Activated T-cell treated with anti-CD3 and anti-CD28 coated beads for 1 hour (primary cell): ENCODE data around the gene BOLA2.
"Not testable (repeated sequence)": the region's sequence is repeated elsewhere in the genome, so short reads cannot be mapped to it uniquely, and the experiment has no call there.

Source experiments
- DNase-seq: peaks from one replicate; pipeline ENCODE4 v3.0.0-alpha.2; 2020; ENCODE audit warnings: low read depth

BOLA2 gene

DNA sequence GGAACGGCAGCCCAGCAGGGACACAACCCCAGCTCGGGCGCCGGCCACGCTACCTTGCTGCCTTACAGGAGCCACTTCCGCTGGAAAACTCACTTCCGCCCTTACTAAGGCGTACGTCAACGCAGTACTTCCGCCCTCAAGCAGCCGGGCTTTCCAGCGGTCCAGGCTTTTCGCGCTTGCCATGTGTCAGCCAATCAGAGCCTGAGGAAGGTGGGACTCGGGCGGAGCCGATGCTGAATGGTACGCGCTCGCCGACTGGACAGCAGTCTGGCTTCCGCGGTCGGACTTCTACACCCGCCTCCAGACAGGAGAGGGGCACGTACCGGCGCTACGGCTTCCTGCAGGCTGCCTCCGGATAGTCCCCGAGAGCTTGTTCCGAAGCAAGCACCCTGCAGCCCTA is at the start of gene BOLA2, which contains the start of gene SLX1B:
TSS of gene BOLA2 (minus strand) at position 83 of the 400 bp plus-strand sequence. CDS start 98 bp downstream, outside the sequence.
TSS of gene SLX1B (plus strand) at position 265 of the 400 bp plus-strand sequence.
- DNase-seq, result not testable (repeated sequence)

DNA sequence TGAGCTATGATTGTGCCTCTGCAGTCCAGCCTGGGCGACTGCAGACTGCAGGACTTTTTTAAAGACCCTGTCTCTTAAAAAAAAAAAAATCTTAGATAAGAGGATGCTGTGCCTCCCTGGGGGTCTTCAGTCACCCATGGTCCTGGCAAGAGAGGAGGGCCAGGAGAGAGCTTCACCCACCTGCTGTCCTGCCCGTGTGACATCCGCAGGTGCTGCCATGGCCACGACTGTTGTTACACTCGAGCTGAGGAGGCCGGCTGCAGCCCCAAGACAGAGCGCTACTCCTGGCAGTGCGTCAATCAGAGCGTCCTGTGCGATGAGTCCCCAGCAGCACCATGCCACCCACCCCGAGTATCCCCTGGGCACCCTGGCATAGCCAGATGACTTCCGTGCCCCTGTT is 28.1 kb upstream of the BOLA2 start:
- not testable (repeated sequence) for DNase-seq

DNA sequence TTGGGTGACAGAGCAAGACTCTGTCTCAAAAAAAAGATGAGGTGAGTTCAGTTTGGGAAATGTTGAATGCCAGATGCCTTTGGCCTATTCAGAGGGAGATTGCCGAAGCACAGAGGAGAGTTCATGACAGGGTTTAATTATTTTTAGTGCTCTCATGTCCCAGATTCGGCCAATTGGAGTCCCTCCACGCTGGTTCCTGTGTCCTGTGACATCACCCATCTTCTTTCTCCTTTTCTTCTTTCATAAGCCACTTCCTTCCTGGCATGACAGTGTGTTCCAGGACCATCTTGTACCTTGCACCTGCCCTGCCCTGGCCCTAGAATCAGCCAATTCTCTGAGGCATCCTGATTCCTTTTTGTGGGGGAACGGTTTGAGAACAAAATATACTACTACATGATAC is 17.9 kb upstream of the BOLA2 start:
- not testable (repeated sequence) for DNase-seq

DNA sequence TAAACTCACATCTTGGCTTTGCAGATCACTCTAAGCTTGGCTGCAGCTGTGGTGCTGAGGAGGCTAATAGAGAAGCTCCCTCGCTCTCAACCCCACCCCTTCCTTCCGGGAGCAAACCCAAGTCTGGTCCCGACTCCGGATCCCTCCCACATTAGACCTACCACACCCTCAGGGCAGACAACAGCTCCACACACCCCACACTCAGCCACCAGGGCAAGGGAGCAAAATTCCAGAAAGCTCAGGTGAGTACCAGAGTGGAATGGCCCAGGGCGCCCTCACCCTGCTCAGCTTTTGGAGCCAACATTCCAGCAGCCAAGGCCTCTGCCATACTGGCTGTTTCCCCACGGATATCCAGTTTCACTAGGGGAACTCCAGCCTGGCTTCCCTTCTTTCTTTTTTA is 15.5 kb upstream of the BOLA2 start:
- DNase-seq, result peak; percentile 36

DNA sequence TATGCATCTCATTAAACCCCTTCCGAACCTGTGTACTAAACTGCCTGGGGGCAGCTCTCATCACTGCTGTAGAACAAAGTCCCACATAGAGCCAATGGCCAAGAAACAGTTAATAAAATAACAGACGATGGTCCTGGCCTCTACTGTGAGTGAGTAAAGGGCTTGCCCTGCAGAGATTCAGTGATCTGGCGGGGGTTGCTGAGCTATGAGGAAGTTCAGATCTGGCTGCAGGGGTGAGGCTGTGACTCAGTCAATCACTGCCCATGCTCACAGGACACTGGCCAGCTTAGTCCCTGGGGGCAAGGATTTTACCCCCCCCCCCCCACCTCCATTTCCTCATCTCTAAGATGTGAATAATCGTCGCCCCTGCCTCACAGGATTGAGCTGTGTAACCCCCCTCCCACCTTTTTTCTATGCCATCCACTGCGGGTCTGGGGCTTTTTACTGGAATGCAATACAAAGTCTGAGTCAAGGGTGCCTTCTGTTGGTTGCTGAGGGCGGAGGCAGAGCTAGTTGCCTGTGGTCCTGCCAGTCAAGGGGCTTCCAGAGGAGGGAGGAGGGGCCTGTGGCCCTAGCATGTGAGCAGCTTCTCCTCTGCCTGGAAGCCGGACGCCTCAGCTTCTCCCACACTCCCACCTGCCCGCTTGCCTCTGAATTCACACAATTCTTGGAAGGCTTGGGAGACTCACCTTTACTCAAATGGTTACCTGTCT is 13.7 kb upstream of the BOLA2 start:
- not testable (repeated sequence) for DNase-seq

DNA sequence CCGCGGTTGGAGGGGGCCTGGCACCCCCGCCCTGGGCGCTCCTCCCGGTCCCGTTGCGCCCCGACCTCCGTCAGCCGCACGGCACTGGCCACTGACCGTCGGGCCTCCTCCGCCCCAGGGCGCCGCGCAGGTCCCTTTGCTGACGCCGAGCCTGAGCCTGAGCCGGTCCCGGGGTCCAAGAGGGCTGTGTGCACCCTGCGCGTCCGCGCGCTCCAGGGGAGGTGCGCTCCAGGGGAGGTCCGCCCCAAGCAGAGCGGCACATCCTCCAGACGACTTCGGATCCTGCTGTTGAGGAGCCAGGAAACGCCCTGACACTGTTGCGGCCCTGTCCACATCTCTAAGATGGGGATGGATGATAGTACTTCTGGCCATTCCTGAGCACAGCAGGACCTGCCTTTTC is 12.8 kb upstream of the BOLA2 start:
- not testable (repeated sequence) for DNase-seq

DNA sequence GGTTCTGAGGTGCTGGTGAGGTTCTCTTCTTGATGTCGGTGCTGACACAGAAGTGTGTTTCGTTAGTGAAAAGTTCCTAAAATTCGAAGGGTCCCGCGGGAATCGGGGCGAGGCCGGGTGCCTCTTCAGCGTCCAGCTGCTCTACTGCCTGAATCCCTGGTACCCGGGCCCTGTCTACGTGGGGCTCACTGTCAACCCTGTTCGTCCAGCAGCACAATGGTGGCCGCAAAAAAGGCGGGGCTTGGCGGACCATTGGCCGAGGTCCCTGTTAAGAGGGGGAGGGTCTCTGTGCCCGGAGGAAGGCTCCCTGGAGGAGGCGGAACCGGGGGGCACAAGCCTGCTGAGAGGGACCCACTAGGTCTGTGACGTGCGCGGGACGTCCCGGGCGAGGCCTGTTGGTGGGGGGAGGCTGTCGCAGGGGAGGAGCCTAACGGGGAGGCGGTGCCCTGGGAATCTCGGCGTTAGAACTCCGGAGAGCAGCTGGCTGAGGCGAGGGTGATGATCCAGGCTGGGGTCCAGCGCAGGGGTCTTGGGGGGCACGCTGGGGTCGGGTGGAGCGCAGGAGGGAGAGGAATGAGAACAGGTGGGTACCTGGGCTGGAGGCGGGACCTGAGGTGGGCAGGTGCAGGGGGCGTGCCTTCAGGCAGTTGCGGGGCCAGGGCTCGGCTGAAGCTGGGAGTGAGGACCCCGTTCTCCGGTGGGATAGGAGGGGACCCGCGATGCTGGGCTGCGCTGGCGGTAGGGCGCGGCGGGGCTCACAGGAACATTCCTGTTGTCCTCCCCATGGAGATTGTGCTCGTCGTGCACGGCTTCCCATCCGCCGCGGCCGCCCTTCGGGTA is 12.1 kb upstream of the BOLA2 start:
- DNase-seq, result not testable (repeated sequence)

DNA sequence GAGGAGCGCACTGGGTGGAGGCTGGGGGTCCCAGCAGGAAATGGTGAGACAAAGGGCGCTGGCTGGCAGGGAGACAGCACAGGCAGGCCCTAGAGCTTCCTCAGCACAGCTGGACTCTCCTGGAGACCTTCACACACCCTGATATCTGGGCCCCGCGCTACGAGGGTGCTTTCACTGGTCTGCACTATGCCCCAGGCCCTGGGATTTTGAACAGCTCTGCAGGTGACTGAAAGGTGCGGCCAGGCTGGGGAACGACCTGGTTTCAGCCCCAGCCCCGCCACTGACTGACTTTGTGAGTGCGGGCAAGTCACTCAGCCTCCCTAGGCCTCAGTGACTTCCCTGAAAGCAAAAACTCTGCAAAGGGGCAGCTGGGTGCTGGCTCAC is 6.5 kb upstream of the BOLA2 start:
- DNase-seq, result not testable (repeated sequence)

DNA sequence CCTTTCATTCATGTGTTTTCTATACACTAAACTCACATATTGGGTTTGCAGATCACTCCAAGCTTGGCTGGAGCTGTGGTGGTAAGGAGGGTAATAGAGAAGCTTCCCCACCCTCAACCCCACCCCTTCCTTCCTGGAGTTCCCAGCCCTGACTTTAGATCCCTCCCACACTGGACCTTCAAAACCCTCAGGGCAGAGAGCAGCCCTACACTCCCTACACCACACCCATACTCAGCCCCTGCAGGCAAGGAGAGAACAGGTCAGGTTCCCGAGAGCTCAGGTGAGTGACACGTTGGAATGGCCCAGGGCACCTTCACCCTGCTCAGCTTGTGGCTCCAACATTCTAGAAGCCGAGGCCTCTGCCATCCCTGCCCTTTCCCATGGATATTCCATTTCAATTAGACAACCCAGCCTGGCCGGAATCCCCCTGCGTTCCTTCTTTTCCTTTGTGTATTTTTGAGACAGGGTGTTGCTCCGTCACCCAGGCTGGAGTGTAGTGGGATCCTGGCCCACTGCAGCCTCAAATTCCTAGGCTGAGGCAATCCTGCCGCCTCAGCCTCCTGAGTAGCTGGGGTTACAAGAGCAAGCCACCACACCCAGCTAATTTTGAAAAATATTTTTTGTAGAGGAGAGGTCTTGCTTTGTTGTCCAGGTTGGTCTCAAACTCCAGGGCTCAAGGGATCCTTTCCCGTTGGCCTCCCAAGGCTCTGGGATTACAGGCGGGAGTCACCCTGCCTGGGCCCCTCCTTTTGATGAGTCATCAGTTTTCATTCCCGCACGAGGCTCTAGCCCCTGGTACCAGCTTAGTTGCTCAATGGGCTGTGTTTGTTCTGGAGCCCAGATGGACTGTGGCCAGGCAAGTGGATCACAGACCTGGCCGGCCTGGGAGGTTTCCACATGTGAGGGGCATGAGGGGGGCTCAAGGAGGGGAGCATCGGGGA is 5.8 kb upstream of the BOLA2 start, which contains the start of gene SULT1A4:
TSS of gene SULT1A4 (plus strand) at position 208 of the 941 bp plus-strand sequence. CDS start 1,473 bp downstream, outside the sequence.
- not testable (repeated sequence) for DNase-seq

DNA sequence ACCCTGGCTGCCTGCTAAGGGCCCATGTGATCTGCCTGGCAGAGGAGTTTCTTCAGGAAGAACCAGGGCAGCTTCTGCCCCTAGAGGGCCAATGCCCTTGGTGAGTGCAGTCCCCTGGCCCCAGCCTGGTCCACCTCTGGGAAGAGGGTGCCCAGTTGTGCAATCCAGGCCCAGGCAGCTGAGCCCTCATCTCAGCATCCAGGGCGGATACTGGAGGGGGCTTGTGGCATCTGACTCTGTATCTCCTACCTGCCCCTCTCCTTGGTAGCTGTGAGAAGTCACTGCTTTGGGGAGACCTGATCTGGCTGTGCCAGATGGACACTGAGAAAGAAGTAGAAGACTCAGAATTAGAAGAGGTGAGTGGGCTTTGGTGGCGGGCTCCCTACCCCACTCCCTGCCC is 3.5 kb upstream of the BOLA2 start:
- DNase-seq, result not testable (repeated sequence)

DNA sequence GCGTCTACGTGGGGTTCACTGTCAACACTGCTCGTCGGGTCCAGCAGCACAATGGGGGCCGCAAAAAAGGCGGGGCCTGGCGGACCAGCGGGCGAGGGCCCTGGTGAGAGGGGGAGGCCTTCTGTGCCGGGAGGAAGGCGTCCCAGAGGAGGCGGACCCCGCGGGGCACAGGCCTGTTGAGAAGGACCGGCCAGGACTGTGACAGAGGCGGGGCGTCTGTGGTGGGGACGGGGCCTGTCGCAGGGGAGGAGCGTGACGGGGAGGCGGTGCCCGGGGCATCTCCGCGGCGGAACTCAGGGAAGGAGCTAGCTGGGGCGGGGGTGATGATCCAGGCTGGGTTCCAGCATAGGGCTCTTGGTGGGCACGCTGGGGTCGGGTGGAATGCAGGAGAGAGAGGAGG is 677 bp upstream of the BOLA2 start:
- not testable (repeated sequence) for DNase-seq

DNA sequence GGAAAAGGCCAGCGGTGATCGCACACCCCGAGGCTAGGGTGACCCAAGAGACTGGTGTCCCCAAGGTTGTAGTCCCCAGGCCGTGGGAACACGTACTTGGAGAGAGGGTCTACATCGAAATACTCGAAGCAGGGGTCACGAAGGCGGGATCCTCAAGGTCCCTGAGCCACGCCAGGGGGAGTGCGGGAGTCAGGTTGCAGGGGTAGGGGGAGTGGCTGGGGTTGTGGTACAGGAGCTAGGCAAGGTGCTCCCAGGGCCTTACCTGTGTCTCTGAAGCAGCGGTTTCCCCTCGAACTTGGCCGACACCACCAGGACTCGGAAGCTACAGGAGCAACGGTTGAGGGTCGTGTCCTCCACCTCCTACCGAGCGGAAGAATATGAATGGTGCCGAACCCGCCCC is 397 bp downstream of the BOLA2 start:
- DNase-seq, result not testable (repeated sequence)

DNA sequence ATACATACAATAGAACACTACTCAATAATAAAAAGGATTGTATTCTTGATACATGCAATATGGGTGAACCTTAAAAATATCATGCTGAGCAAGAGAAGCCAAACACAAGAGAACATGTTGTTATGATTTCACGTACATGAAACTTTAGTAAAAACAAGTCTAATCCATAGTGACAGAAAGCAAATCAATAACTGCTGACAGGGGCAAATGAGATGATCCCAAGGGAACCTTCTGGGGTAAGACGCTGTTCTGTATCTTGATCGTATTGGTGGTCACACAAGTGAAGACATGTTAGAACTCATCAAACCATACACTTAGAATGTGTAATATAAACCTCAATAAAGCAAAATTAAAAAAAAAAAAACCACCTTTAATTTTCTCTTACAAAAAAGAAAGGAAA is 28.8 kb downstream of the BOLA2 start:
- not testable (repeated sequence) for DNase-seq

DNA sequence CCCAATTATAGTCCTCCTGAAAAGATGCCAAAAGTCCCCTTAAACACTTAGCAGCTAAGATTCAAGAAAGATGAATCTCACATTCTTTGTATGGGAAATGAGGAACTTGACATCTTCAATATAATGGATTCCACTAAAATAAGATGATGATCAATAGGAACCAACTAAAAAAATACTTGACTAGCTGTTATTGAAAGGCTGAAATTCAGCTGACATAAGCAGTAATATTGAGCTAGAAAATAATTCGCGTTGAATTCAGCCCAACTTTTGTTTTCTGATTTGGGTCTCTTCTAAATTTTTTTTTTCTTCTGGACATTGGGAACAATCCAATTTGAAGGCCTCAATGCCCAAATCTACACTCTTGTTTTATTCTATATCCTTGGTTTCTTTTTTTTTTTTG is 30.6 kb downstream of the BOLA2 start:
- DNase-seq, result not testable (repeated sequence)

DNA sequence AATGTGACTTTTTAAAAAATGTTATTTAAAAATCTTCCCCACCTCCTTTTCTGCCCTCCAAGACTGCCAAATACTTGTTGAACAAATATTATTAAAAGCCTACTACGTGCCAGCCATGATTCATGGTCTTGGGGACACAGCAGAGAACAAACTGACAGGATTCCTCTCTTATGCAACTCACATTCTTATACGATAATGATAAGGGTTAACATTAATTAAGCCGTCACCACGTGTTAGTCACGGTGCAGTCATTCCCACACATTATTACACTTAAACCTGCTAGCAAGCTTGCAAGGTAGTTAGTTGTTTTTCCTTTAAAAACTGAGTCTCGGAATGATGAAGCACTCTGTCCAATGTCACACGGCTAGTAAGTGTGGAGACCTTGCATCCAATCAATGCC is 48.9 kb downstream of the BOLA2 start:
- DNase-seq, result not testable (repeated sequence)
